GM04503 (cell line): ENCODE results near the gene GAK.

Experiments used
- DNase-seq: peaks from one replicate; pipeline ENCODE4 v3.0.0-alpha.2; 2012; ENCODE audit warnings: low read depth

The GAK gene

GRCh38 chr4:907691-908425 lies 24.3 kb downstream of the GAK start:
- DNase-seq = no peak

GRCh38 chr4:907103-907400 lies 25.1 kb downstream of the GAK start:
- no peak for DNase-seq

GRCh38 chr4:906339-907102 lies 25.6 kb downstream of the GAK start:
- DNase-seq = no peak

GRCh38 chr4:905485-906338 lies 26.4 kb downstream of the GAK start:
- no peak for DNase-seq

- DNase-seq = no peak
Observed at GRCh38 chr4:903066-904046, 28.8 kb downstream of the GAK start.

- no peak for DNase-seq
Observed at GRCh38 chr4:901192-901910, 30.8 kb downstream of the GAK start.

- DNase-seq = no peak
Observed at GRCh38 chr4:900721-901120, 31.4 kb downstream of the GAK start.

- no peak for DNase-seq
Observed at GRCh38 chr4:900073-900472, 32.0 kb downstream of the GAK start.

- DNase-seq = no peak
Observed at GRCh38 chr4:899556-899906, 32.6 kb downstream of the GAK start.

GRCh38 chr4:898869-899555 lies 33.1 kb downstream of the GAK start:
- no peak for DNase-seq

GRCh38 chr4:898123-898522 lies 34.0 kb downstream of the GAK start:
- no peak for DNase-seq

GRCh38 chr4:896630-897029 lies 35.5 kb downstream of the GAK start:
- DNase-seq = no peak

GRCh38 chr4:896216-896615 lies 35.9 kb downstream of the GAK start:
- DNase-seq = no peak

GRCh38 chr4:895596-895995 lies 36.5 kb downstream of the GAK start:
- DNase-seq = no peak

- DNase-seq = no peak
Observed at GRCh38 chr4:893995-894705, 38.0 kb downstream of the GAK start.

- DNase-seq = no peak
Observed at GRCh38 chr4:893276-893994, 38.7 kb downstream of the GAK start.

GRCh38 chr4:892780-893179 lies 39.3 kb downstream of the GAK start:
- no peak for DNase-seq

GRCh38 chr4:891747-892146 lies 40.4 kb downstream of the GAK start:
- DNase-seq = no peak

GRCh38 chr4:890036-890695 lies 42.0 kb downstream of the GAK start:
- no peak for DNase-seq
